Breast epithelium (tissue), 4 donors: Measurements from ENCODE around the gene KIF26B. TPM values are rescaled to one million over a fixed set of nuclear protein-coding genes. Genes with fewer than 3 reads are reported as not detected.

Experiments
- DNase-seq, 2 donors: peaks; one replicate each; pipeline ENCODE4 v3.0.0-alpha.2; 2019; ENCODE audit warnings: low spot score in 2 of 2
- H3K27ac ChIP-seq, 2 donors: fragments of 200-600 bp; sonication (generic) in 1 of 2; one replicate each; pipeline ENCODE4 v1.5.1; 2016 to 2019; ENCODE audit warnings: mild to moderate bottlenecking in 1 of 2
- H3K27me3 ChIP-seq, 2 donors: fragments of 200-600 bp; sonication (generic) in 1 of 2; one replicate each; pipeline versions ENCODE4 v1.5.1 to v1.6.0; 2017 to 2019; ENCODE audit warnings: control low read depth in 1 of 2, mild to moderate bottlenecking in 1 of 2
- H3K36me3 ChIP-seq: fragments of 200-600 bp; one replicate; pipeline ENCODE4 v1.5.1; 2019
- H3K4me1 ChIP-seq, 2 donors: fragments of 200-600 bp; sonication (generic); one replicate each; pipeline ENCODE4 v1.5.1; 2016 to 2019; ENCODE audit warnings: control low read depth in 1 of 2
- H3K4me3 ChIP-seq, 3 donors: fragments of 200-600 bp; sonication (generic); 1 replicate in 2 of 3; 2 replicates in 1 of 3; pipeline ENCODE4 v1.5.1; 2016 to 2019; ENCODE audit warnings: mild to moderate bottlenecking in 3 of 3, moderate library complexity in 2 of 3
- H3K9me3 ChIP-seq, 2 donors: fragments of 200-600 bp; sonication (generic) in 1 of 2; one replicate each; pipeline ENCODE4 v1.5.1; 2016 to 2019; ENCODE audit warnings: control low read depth in 1 of 2
- CTCF ChIP-seq, 3 donors: fragments of 450-650 bp; IDR thresholded peaks; one replicate each; pipeline ENCODE4 v1.5.1; 2016 to 2017; ENCODE audit warnings: antibody characterized with exemption in 3 of 3, mild to moderate bottlenecking in 3 of 3, moderate library complexity in 3 of 3
- POLR2A ChIP-seq: fragments of 450-650 bp; IDR thresholded peaks from one replicate; pipeline ENCODE4 v1.6.1; 2016; ENCODE audit warnings: antibody characterized with exemption, mild to moderate bottlenecking, moderate library complexity
- POLR2AphosphoS5 ChIP-seq, 3 donors: sonication (generic); formaldehyde crosslinking; IDR thresholded peaks; one replicate each; pipeline ENCODE4 v1.6.1; 2017; ENCODE audit warnings: antibody characterized with exemption in 3 of 3
- intact Hi-C: fragments of 100-400 bp; cut with DNase I; formaldehyde crosslinking; loops from one replicate; pipeline ENCODE4 v1.15.1; 2023; ENCODE audit warnings: low total_unique reads
- total RNA-seq, 3 donors: library from RNA; depleted of rRNA; stranded (reverse); fragments of >200 nt; gene quantifications; one replicate each; pipeline ENCODE4 v1.1.0, GENCODE V29; 2016

KIF26B gene
- total RNA-seq, 3 donors from 2014 or later, result 0.32 to 1.0 (median 0.33) TPM

DNA sequence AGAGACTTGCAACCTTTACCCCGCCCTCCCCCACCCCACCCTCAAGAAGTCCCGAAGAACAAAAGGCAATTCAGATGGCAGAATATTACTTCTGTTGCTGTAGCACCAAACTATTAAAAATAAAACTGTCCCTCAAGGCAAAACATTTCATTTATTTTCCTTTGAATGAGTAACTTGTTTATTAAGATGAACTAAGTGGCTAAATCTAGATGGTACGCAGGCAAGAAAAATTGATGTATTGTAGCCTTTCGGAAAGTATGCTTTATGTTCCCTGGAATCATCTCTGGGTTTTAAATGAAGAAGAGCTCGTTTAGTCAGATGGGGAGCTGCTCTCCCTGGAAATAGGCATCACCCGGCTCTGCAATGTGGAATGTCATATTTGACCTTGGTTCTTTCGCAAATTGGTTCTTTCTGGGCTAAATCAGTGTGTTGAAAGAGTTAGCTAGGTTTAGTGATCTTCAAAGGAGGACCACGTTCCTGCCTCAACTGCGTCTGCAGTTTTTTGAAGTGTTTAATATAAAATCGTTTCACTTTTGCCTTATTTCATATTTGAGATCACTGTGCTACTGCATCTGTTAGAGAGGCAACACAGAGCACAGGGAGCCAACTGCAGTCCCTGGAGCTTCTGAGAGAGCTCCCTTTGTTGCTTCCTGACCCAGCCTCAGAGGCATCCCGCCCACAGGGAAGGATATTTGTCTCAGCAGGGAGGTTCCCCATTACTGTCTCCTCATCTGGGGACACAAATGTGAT, 61.8 kb downstream of the KIF26B start:
- no peaks in the 10 kb centered on the region for H3K4me1 ChIP-seq
- H3K9me3 ChIP-seq, result no peaks in the 10 kb centered on the region
- H3K36me3 ChIP-seq, result no peaks in the 10 kb centered on the region
- H3K4me3 ChIP-seq, result no peak overlapping the region
- H3K27me3 ChIP-seq, result no peaks in the 10 kb centered on the region
- intact Hi-C loops, result no loop called here
- no peak for DNase-seq
- peak overlapping the region; percentile 35 to 42 for H3K27ac ChIP-seq
- no peak for TF ChIP-seq CTCF (IDR thresholded peaks at IDR 0.05)
- no peak for TF ChIP-seq POLR2AphosphoS5 (IDR thresholded peaks at IDR 0.05)
- no peak for TF ChIP-seq POLR2A

DNA sequence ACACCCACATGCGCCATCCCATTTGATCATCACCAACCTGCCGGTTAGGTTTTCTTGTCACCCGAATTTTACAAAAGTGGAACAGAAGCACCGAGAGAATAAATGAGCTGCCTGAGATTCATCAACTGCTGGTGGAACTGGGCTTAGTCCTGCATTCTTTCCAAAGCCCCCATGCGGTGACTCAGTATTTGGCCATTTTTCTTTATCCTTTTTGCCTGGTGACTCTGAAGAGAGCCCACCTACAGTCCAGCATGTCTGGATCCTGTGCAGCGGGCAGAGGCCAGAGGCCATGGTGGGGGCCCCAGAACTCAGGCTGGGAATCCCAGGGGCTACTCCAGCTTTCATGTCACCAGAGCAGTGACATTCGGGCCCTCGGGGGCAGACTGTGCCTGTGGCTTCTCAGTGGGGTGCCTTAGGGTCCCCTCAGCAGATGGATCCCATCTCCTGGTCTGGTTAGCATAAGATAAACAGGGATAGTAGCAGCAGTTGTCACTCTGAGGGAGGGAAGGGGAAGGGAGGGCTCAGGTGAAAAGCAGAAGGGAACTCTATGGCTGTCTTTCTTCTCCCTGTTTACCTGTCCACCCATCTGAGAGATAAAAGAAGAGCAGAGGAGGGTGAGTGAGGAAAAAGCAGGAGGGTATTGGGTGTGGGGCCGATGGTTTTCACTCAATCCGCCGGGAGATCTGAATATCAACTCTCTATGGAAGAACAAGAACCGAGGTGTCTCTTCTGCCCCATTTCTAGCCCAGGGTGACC, 63.2 kb downstream of the KIF26B start:
- Histone ChIP-seq H3K4me1 (no peaks in the 10 kb centered on the region), H3K9me3 (no peaks in the 10 kb centered on the region), H3K36me3 (no peaks in the 10 kb centered on the region), H3K4me3 (no peak overlapping the region), H3K27me3 (no peaks in the 10 kb centered on the region), H3K27ac (no peak overlapping the region)
- DNase-seq, result no peak
- intact Hi-C loops, result no loop called here
- TF ChIP-seq POLR2AphosphoS5 (IDR thresholded peaks at IDR 0.05), result no peak
- TF ChIP-seq POLR2A, result no peak
- TF ChIP-seq CTCF (IDR thresholded peaks at IDR 0.05), result no peak

DNA sequence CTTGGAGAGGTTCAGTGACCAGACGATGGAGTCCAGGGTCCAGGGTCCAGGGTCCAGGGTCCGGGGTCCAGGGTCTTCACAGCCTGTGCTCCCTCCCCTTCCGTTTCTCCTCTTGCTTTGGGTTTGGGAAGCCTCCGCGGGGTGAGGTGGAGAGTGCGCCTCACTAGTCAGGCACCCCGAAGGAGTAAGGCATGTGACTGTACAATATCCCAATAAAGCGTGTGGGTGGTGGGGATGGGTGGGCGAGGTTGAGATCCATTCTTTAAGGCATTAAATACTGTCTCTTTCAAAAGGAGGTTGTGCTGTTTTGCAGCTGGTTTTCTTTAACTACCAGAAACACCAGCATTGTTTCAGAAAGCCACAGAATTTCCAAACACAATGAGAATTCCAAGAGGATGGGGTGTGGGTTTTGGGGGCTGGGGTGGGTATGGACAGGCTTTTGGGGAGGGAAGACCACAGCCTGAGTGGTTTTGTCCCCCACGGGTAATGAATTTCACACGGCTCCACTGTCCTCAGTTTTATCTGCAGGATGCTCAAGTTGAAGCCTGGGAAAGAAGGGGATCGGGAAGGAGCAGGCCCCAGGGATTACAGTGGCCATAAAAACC, 65.7 kb downstream of the KIF26B start:
- H3K27ac ChIP-seq, result no peak overlapping the region
- H3K27me3 ChIP-seq, result no peaks in the 10 kb centered on the region
- no peaks in the 10 kb centered on the region for H3K36me3 ChIP-seq
- intact Hi-C loops, result no loop called here
- no peak for DNase-seq
- TF ChIP-seq POLR2AphosphoS5 (IDR thresholded peaks at IDR 0.05) (no peak), POLR2A (no peak), CTCF (IDR thresholded peaks at IDR 0.05) (no peak)
- H3K4me3 ChIP-seq, result no peak overlapping the region
- H3K4me1 ChIP-seq, result no peaks in the 10 kb centered on the region
- H3K9me3 ChIP-seq, result no peaks in the 10 kb centered on the region

DNA sequence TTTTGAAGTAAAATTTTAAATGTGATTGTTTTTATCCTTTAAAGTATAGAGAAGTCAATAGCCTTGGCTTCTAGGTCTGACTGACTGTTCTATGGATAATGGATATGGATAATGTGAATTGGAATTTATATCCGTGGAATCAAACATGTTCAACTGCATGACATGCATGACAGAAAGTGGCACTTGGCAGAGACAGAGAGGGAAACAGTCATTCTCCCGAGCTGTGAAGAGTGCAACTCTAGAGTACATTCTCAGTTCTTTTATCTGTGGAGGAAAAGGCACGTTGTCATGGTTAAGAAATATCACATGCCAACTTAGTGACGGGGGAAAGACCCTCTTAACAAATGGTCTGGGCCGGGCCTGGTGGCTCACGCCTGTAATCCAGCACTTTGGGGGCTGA, 67.0 kb downstream of the KIF26B start:
- Histone ChIP-seq H3K36me3 (no peaks in the 10 kb centered on the region), H3K27ac (no peak overlapping the region), H3K4me1 (no peaks in the 10 kb centered on the region), H3K27me3 (no peaks in the 10 kb centered on the region), H3K9me3 (no peaks in the 10 kb centered on the region), H3K4me3 (no peak overlapping the region)
- intact Hi-C loops, result no loop called here
- DNase-seq, result no peak
- TF ChIP-seq POLR2AphosphoS5 (IDR thresholded peaks at IDR 0.05) (no peak), CTCF (IDR thresholded peaks at IDR 0.05) (no peak), POLR2A (no peak)
